HL-60 (cell line): ENCODE data around the gene KIF25.

Source experiments
- DNase-seq, 2 experiments: peaks; one replicate each; pipeline ENCODE4 v3.0.0-alpha.2; 2010 to 2020; ENCODE audit warnings: low read depth in 1 of 2, low spot score in 1 of 2
- H3K27ac ChIP-seq: fragments of 250-450 bp; sonication (Bioruptor Pico); replicated peaks from 2 replicates; pipeline ENCODE4 v1.5.1; 2020; ENCODE audit warnings: mild to moderate bottlenecking, moderate library complexity
- H3K27me3 ChIP-seq: fragments of 250-450 bp; sonication (Bioruptor Pico); 2 replicates; pipeline ENCODE4 v1.5.1; 2021; ENCODE audit warnings: mild to moderate bottlenecking, moderate library complexity; ENCODE audit not compliant: insufficient read depth, poor library complexity, severe bottlenecking
- H3K4me3 ChIP-seq: replicated peaks from 2 replicates; pipeline ENCODE4 v1.5.1; 2011; ENCODE audit warnings: mild to moderate bottlenecking, control low read depth, low read length; ENCODE audit not compliant: insufficient read depth
- GABPA ChIP-seq: IDR thresholded peaks from 2 replicates; pipeline ENCODE4 v1.6.1; 2012; ENCODE audit warnings: low read depth
- POLR2AphosphoS5 ChIP-seq: IDR thresholded peaks from 2 replicates; pipeline ENCODE4 v1.6.1; 2012; ENCODE audit warnings: low read depth
- SPI1 ChIP-seq: IDR thresholded peaks from 2 replicates; pipeline ENCODE4 v1.6.1; 2012; ENCODE audit warnings: low read depth, mild to moderate bottlenecking, borderline replicate concordance
- TF ChIP-seq, protein P1 (sequence below): IDR thresholded peaks from one replicate; pipeline ENCODE4 v1.5.1; 2011; ENCODE audit warnings: low read length, control low read depth, inconsistent platforms; ENCODE audit not compliant: insufficient read depth
- TF ChIP-seq, protein P2 (sequence below): IDR thresholded peaks from 2 replicates; pipeline ENCODE4 v1.6.1; 2012; ENCODE audit warnings: low read depth; ENCODE audit not compliant: insufficient replicate concordance

Gene KIF25

GRCh38 chr6:168026925-168027324 is 29.5 kb downstream of the KIF25 start:
- no peaks in the 10 kb centered on the region for H3K27me3 ChIP-seq

GRCh38 chr6:168027521-168027920 is 30.1 kb downstream of the KIF25 start:
- Histone ChIP-seq H3K4me3 (no peak overlapping the region), H3K27me3 (no peaks in the 10 kb centered on the region), H3K27ac (no peak overlapping the region)
- no peak for DNase-seq
- TF ChIP-seq SPI1 (no peak), GABPA (no peak)
- TF ChIP-seq, protein P1, sequence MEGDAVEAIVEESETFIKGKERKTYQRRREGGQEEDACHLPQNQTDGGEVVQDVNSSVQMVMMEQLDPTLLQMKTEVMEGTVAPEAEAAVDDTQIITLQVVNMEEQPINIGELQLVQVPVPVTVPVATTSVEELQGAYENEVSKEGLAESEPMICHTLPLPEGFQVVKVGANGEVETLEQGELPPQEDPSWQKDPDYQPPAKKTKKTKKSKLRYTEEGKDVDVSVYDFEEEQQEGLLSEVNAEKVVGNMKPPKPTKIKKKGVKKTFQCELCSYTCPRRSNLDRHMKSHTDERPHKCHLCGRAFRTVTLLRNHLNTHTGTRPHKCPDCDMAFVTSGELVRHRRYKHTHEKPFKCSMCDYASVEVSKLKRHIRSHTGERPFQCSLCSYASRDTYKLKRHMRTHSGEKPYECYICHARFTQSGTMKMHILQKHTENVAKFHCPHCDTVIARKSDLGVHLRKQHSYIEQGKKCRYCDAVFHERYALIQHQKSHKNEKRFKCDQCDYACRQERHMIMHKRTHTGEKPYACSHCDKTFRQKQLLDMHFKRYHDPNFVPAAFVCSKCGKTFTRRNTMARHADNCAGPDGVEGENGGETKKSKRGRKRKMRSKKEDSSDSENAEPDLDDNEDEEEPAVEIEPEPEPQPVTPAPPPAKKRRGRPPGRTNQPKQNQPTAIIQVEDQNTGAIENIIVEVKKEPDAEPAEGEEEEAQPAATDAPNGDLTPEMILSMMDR = no peak

More at GRCh38 chr6:168026925-168027324, 29.5 kb downstream of the KIF25 start:
- no peak overlapping the region for H3K4me3 ChIP-seq
- TF ChIP-seq, protein P1 = no peak
- TF ChIP-seq SPI1 (no peak), POLR2AphosphoS5 (no peak), GABPA (no peak)
- TF ChIP-seq, protein P2, sequence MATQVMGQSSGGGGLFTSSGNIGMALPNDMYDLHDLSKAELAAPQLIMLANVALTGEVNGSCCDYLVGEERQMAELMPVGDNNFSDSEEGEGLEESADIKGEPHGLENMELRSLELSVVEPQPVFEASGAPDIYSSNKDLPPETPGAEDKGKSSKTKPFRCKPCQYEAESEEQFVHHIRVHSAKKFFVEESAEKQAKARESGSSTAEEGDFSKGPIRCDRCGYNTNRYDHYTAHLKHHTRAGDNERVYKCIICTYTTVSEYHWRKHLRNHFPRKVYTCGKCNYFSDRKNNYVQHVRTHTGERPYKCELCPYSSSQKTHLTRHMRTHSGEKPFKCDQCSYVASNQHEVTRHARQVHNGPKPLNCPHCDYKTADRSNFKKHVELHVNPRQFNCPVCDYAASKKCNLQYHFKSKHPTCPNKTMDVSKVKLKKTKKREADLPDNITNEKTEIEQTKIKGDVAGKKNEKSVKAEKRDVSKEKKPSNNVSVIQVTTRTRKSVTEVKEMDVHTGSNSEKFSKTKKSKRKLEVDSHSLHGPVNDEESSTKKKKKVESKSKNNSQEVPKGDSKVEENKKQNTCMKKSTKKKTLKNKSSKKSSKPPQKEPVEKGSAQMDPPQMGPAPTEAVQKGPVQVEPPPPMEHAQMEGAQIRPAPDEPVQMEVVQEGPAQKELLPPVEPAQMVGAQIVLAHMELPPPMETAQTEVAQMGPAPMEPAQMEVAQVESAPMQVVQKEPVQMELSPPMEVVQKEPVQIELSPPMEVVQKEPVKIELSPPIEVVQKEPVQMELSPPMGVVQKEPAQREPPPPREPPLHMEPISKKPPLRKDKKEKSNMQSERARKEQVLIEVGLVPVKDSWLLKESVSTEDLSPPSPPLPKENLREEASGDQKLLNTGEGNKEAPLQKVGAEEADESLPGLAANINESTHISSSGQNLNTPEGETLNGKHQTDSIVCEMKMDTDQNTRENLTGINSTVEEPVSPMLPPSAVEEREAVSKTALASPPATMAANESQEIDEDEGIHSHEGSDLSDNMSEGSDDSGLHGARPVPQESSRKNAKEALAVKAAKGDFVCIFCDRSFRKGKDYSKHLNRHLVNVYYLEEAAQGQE = no peak
- H3K27ac ChIP-seq = no peak overlapping the region
- no peak for DNase-seq

GRCh38 chr6:168028181-168028580 is 30.7 kb downstream of the KIF25 start:
- H3K27me3 ChIP-seq = no peaks in the 10 kb centered on the region
- TF ChIP-seq POLR2AphosphoS5 (no peak), SPI1 (no peak), GABPA (no peak)
- TF ChIP-seq, protein P1 = no peak
- TF ChIP-seq, protein P2 = no peak
- DNase-seq = no peak
- H3K27ac ChIP-seq = no peak overlapping the region
- no peak overlapping the region for H3K4me3 ChIP-seq

GRCh38 chr6:168029459-168030217 is 32.2 kb downstream of the KIF25 start:
- no peak for TF ChIP-seq SPI1
- TF ChIP-seq, protein P1 = no peak
- TF ChIP-seq POLR2AphosphoS5 = no peak
- no peak for TF ChIP-seq GABPA
- TF ChIP-seq, protein P2 = no peak
- no peak overlapping the region for H3K27ac ChIP-seq
- no peak overlapping the region for H3K4me3 ChIP-seq
- DNase-seq = no peak
- H3K27me3 ChIP-seq = no peaks in the 10 kb centered on the region
